HG03439 (cell line): Measurements from ENCODE around the gene MAPKAP1.

Experiments used
- ATAC-seq: cut with Tn5 transposase; IDR thresholded peaks from one replicate; pipeline ENCODE4 v1.9.1; 2021; ENCODE audit warnings: mild to moderate bottlenecking, moderate library complexity; ENCODE audit not compliant: unreplicated experiment

MAPKAP1 gene

DNA sequence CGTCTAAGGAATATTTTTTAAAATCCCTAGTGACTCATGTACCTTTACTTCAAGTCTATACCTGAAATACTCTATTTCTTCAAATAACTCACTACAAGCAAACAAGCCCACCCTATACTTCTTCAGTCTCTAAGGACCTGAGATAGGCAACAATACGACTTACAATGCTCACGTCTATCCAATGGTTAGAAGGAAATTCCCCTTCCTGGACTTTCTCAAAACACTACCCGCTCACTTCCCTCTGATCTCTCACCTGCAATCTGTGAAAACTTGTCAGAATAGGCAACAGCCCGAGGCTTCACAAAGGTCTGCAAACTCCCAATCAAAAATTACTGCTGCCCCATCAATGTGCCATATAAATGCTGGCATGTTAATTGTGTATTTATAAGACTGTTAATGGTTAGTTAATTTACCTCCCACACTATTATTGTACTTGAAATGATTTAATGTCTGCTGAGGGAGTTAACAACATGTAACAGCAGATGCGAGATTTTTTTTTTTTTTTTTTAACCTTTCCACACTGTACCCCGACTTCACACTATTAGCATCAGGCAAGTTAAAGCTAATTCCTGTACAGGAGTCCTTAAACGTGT is 27.3 kb downstream of the MAPKAP1 start:
- ATAC-seq = no peak

DNA sequence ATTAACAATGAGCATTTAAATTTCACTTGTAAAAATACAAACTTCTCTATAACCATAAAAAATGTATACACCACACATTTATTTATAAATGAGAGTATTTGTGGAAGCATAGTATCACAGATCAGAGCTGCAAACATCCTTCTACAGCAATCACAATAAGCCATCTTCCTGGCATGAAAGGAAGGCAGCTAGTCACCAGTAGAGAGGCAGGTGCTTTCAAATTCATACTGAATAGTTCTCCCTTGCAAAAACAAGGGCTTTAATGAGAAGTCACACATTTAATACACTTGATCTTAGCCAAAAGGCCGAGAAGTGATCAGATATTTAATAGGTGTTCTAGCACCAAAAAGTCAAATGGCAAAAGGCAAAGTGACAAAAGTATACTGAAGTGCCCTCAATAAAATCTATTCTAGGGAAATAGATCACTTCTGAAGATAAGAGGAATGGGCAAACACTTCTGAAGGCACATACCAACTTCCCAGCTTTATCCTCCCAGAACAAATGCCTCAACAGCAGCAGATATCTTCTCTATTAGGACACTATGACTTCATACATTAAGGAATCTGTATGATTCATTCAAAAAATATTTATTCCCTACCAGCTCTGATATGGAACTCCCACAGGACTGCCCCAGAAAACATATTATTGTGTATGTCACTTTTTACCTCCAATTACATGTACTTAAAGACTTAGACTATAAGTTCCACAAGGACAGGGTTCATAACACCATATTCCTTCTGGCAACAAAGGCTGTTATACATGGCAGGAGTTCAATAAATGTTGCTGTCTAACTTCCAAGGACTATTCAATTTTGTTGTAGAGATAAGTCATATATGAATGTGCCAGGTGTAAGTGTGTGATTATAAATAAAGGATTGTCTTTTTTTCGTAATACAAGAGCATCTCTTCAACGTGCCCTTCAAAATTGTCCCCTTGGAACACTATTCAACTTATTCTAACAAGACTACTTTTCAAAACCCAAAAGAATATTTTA is 31.7 kb downstream of the MAPKAP1 start:
- no peak for ATAC-seq

GRCh38 chr9:125672876-125673275 is 34.1 kb downstream of the MAPKAP1 start:
- no peak for ATAC-seq

DNA sequence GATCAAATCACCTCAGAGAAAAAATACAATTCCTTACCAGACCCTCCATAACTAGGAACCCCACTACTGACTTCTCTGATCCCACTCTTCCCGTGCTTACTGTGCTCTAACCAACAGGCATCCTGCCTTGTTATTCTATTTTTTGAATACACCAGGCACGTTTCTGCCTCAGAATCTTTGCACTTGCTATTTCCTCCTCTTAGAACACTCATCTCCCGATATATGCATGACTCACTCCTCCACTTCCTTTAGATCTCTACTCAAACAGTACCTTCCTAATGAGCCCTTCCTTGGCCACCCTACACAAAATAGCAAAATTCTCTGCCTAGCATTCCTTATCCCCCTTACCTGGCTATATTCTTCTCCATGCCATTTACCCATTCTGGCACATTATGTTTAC is 43.9 kb downstream of the MAPKAP1 start:
- no peak for ATAC-seq

GRCh38 chr9:125660557-125660956 is 46.5 kb downstream of the MAPKAP1 start:
- peak; percentile 4 for ATAC-seq

DNA sequence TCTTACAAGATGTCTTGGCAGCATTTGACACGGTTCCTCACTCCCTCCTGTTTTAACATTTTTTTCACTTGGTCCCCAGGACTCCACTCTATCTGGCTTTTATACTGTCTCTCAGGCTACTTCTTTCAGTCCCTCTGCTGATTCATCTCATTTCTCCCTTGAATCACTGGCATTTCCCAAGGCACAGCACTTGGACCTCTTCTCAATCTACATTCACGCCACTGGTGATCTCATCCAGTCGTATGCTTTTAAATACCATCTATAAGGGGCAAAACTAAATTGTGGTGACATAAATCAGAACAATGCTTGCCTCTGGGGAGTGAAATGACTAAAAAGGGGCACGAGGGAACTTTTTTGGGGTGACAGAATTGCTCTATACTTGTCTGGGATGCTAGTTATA is 47.1 kb downstream of the MAPKAP1 start:
- peak; percentile 62 for ATAC-seq

DNA sequence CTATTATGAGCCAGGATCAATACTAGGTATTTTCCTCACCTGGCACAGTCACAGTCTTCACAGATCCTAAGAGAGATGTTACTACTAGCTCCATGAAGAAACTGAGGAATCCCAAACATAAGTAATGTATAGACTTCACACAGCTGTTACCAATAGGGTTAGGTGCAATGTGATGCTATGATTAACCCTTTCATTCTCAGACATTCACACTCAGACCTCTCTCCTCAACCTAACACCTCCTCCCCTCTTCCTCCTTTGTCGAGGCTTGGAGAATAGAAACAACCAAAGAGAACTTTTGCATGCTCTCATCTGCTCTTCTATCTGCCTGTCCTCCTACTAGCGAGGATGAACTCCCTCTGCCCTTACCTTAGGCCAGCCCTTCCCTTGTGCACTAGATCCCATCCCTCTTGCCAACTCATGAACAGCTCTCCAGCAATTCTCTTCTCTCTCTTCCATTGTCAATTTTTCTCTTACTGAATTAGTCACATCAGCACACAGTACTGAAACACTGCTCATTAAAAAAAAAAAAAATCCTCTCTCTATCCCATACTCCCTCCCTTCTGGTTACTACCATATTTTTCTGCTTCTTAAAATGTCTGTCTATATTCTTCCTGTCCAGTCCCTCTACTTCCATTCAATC is 47.7 kb downstream of the MAPKAP1 start:
- ATAC-seq = peak; percentile 14

- ATAC-seq = no peak
These were observed 50.4 kb downstream of the MAPKAP1 start for GRCh38 chr9:125656560-125656959.

DNA sequence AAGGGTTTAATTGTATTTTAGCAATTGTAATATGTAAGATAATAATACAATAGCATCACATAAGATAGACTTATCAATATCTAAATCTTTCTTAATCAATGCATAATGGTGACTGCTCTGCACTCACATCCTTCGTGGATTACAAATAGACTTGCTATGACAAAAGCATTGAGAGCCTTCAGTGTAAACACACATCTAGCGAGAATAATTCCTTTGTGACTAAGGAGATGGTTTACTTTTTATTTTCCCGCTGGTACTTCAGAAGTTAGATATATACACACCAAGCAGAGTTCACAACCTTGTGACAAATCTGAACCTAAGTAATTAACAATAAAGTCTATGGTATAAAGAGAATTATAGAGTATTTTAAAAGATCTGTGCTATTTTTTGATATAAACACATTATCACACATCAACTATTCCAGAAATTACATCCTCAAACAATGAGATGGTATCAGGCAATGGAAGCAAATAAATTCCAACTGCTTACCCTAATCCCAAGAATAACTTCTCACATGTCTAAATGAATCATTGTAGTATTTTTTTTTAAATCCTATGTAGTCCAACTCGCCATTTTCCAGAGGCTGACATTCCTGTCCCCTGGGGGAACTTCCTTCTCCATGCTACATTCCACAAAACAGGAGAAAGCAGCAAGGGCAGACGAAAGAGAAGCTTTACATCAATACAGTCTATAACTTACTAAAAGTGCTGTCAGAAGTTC is 51.2 kb downstream of the MAPKAP1 start:
- no peak for ATAC-seq

GRCh38 chr9:125655066-125655633 is 51.9 kb downstream of the MAPKAP1 start:
- ATAC-seq = no peak

- ATAC-seq = no peak
These were observed 52.9 kb downstream of the MAPKAP1 start for GRCh38 chr9:125654121-125654520.

DNA sequence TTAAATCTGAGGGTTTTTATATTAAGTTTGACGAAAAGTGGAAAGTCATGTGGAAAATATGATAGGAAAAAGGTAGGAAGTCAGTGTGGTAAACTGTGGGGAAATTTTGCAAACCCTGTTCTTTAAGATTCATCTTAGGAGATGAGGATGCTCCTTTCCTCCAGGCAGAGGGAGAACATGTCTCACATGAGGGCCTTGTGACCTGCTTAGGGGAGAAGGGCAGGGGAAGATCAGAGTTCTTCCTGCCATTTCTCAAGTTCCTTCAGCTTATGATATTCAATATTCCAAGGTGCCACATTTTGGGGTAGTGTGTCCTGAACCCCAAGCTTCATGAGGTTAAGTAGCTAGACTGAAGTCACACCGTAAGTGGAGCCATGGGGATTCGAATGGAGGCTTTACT is 53.7 kb downstream of the MAPKAP1 start:
- ATAC-seq = no peak

DNA sequence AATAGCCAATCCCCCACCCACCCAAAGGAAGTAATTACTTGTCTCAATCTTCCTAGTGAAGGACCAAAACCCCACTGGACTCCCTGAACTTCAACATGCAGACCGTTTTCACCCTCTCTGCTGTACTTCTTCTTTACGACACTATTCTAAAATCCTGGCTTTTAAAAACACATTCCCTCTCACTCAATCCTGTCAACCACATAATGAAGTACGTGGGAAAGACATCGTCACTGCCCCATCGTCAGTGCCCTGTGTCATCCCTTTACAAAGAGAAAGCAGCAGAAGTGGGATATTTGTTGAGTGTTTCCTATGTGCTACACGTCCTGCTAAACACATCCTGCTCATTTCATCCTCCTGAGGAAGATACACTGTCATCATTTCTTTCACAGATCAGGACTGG is 54.2 kb downstream of the MAPKAP1 start:
- ATAC-seq = no peak

DNA sequence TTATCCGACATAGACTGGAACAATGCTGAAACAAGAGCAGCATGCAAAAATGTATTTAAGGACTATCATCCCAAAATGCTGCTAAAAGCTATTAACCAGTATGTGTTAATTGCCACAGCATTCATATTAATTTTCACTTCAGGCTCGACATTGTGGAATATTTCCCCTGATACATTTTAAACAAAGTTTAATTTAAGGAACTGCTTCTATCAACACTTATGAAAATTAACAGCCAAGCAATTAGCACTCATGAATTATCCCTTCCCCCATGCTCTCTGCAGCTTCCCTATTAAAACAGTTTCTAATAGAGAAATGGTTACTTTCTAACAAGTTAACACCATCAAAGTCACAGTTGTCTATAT is 54.8 kb downstream of the MAPKAP1 start:
- no peak for ATAC-seq

- no peak for ATAC-seq
These were observed 55.3 kb downstream of the MAPKAP1 start for GRCh38 chr9:125651576-125652232.

- peak; percentile 48 for ATAC-seq
These were observed 56.7 kb downstream of the MAPKAP1 start for GRCh38 chr9:125650271-125650737.

DNA sequence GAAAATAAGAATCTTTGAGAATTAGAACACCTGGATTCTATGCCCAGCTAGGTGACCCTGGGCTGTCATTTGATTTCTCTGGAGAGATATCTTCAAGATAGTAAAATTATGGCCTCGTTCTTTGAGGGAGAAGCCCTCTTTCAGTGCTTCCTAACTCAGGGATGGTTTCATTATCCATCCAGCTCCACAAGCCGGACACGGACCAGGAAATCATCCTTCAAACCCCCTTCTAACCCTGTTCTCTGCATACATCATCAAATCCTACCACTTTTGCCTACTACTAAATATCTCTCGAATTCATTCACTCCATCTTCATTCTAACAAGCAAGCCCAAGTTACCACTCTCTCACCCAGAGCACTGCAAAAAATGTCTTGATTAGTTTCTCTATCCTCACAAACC is 57.2 kb downstream of the MAPKAP1 start:
- ATAC-seq = peak; percentile 3

DNA sequence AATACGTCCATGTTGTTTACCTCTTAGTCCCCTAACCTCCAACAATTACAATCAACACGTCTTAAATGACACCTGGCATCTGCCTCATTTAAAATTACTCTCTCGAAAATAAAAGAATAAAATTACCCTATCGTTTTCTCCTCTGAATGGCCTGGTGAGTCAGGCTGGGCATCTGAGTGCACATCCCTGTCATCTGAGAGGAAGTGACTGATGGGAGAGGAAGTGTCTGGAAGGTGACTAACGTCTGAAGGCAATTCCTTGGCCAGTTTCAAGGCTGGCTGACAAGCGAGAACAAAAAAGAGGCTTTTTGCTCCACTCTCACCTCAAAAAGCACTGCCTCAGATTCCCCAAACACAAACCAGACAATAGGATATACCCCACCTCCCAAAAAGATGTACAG is 57.7 kb downstream of the MAPKAP1 start:
- no peak for ATAC-seq

GRCh38 chr9:125648294-125648693 is 58.7 kb downstream of the MAPKAP1 start:
- ATAC-seq = no peak

GRCh38 chr9:125646621-125647100 is 60.3 kb downstream of the MAPKAP1 start:
- no peak for ATAC-seq
